Natural killer cell (primary cell): ENCODE results near the gene PKN2. TPM values are rescaled to one million over a fixed set of nuclear protein-coding genes. Genes with fewer than 3 reads are reported as not detected.
"Not testable (repeated sequence)": the region's sequence is repeated elsewhere in the genome, so short reads cannot be mapped to it uniquely, and the experiment has no call there.

Source experiments
- ATAC-seq, 3 donors: fragments of 150-1000 bp in 2 of 3; fragments of 200-7000 bp in 1 of 3; cut with Tn5 transposase; 1 replicate in 1 of 3; 2 replicates in 2 of 3; pipeline ENCODE4 v1.10.0; 2021; ENCODE audit warnings: mild to moderate bottlenecking in 2 of 3, moderate library complexity in 2 of 3
- DNase-seq, 2 donors: peaks; one replicate each; pipeline versions ENCODE4 v3.0.0 to v3.0.0-alpha.2; 2013 to 2021; ENCODE audit warnings: mixed read lengths in 1 of 2
- H3K27ac ChIP-seq: one replicate; pipeline ENCODE4 v1.5.1; 2013; ENCODE audit warnings: mild to moderate bottlenecking, low read length
- H3K27me3 ChIP-seq: one replicate; pipeline ENCODE4 v1.6.1; 2013; ENCODE audit warnings: low read length; ENCODE audit not compliant: control insufficient read depth, insufficient read depth
- H3K36me3 ChIP-seq: one replicate; pipeline ENCODE4 v1.6.1; 2013; ENCODE audit warnings: low read length; ENCODE audit not compliant: control insufficient read depth, insufficient read depth
- H3K4me1 ChIP-seq: one replicate; pipeline ENCODE4 v1.6.1; 2013; ENCODE audit warnings: low read length; ENCODE audit not compliant: control insufficient read depth, insufficient read depth
- H3K4me3 ChIP-seq: one replicate; pipeline ENCODE4 v1.5.1; 2013; ENCODE audit warnings: low read length
- H3K9me3 ChIP-seq: one replicate; pipeline ENCODE4 v1.6.1; 2013; ENCODE audit warnings: low read length; ENCODE audit not compliant: control insufficient read depth, insufficient read depth
- H3K27ac Mint-ChIP-seq, 2 donors: one replicate each; pipeline ENCODE4 v1.8.0; 2022; ENCODE audit warnings: mild to moderate bottlenecking in 2 of 2, mixed read lengths in 2 of 2, moderate library complexity in 1 of 2
- H3K27me3 Mint-ChIP-seq, 2 donors: one replicate each; pipeline ENCODE4 v1.8.0; 2022; ENCODE audit warnings: low read depth in 2 of 2, mixed read lengths in 2 of 2
- H3K36me3 Mint-ChIP-seq: one replicate; pipeline ENCODE4 v1.8.0; 2022; ENCODE audit warnings: mixed read lengths
- H3K4me1 Mint-ChIP-seq, 2 donors: one replicate each; pipeline ENCODE4 v1.8.0; 2022; ENCODE audit warnings: mixed read lengths in 2 of 2
- H3K4me3 Mint-ChIP-seq: one replicate; pipeline ENCODE4 v1.8.0; 2022; ENCODE audit warnings: mild to moderate bottlenecking, moderate library complexity, mixed read lengths
- H3K9me3 Mint-ChIP-seq, 2 donors: one replicate each; pipeline ENCODE4 v1.8.0; 2022; ENCODE audit warnings: mixed read lengths in 2 of 2
- CTCF ChIP-seq: fragments of 200-600 bp; IDR thresholded peaks from one replicate; pipeline ENCODE4 v1.8.0; 2022; ENCODE audit warnings: antibody characterized with exemption
- WGBS: methylation state at CpG from one replicate; pipeline ENCODE4 v1.1.7; 2013; ENCODE audit warnings: missing lambda C conversion rate; ENCODE audit not compliant: insufficient coverage; 5-methylcytosine and 5-hydroxymethylcytosine counted together
- intact Hi-C: fragments of 100-400 bp; cut with micrococcal nuclease; formaldehyde crosslinking; loops from one replicate; pipeline ENCODE4 v1.14.2; 2022
- total RNA-seq, 4 donors: library from RNA; stranded (reverse); fragments of 120-200 nt in 1 of 4; gene quantifications; one replicate each; pipeline versions ENCODE4 v1.2.3 to v1.2.4, GENCODE V29; 2013 to 2022

Gene PKN2
- total RNA-seq, 3 donors from 2014 or later (not counting 1 experiment from before 2014, with no cell fraction given) = 40.8 to 50.1 (median 47.2) TPM

DNA sequence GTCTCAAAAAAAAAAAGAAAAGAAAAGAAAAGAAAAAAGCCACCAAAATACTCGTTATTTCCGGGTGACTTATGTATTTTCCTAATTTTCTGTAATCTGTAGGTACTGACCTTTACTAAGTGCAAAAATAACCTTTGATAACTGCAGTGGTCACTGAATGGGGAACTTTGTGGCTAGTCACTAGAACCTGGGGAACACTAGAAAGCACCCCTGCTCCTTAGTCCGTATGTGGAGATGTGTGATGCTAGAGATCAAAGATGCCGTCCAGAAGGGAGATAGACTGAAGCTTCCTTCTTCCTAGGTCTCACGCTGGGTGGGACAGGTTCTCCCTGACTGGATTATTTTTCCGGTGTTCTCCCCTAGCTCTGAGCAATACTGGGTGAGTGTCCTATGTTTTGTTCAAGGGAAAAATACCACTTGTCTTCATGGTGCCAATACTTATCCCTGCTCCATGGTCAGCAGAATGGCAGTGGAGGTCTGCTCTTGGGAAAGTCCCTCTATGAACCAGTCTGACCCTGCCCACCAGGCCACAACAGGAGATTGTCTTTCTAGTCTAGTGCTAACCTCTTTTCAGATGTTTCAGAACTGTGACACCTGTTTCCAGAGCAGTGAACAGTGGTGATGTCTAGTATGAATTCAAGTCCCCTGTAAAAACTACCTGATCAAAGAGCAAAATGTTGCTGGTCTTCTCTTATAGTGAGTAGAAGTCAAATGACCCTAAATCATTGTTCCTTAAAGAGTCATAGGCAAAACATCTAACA, 167.4 kb downstream of the PKN2 start:
- peaks cover 4% of the 10 kb centered on the region for H3K4me1 ChIP-seq
- H3K36me3 Mint-ChIP-seq = no peaks in the 10 kb centered on the region
- H3K36me3 ChIP-seq = peaks cover 41% of the 10 kb centered on the region
- DNase-seq (no peak), ATAC-seq (peak in 2 of 3 donors; percentile 12 to 21)
- H3K9me3 Mint-ChIP-seq = no peaks in the 10 kb centered on the region
- no peaks in the 10 kb centered on the region for H3K27me3 Mint-ChIP-seq
- peak overlapping the region; percentile 31 to 58 for H3K27ac Mint-ChIP-seq
- no peak overlapping the region for H3K4me3 Mint-ChIP-seq
- peaks cover 8 to 10% of the 10 kb centered on the region in 2 donors for H3K4me1 Mint-ChIP-seq
- H3K4me3 ChIP-seq = no peak overlapping the region
- no peak overlapping the region for H3K27ac ChIP-seq
- no peak for TF ChIP-seq CTCF
- H3K27me3 ChIP-seq = no peaks in the 10 kb centered on the region
- intact Hi-C loops = no loop called here
- no peaks in the 10 kb centered on the region for H3K9me3 ChIP-seq
- WGBS = 92% methylated on average over 6 of the region's 6 CpGs

- no peaks in the 10 kb centered on the region for H3K36me3 Mint-ChIP-seq
- Histone ChIP-seq H3K27ac (no peak overlapping the region), H3K9me3 (no peaks in the 10 kb centered on the region), H3K4me1 (peaks cover 8% of the 10 kb centered on the region), H3K4me3 (no peak overlapping the region), H3K27me3 (no peaks in the 10 kb centered on the region), H3K36me3 (peaks cover 8% of the 10 kb centered on the region)
- H3K9me3 Mint-ChIP-seq = no peaks in the 10 kb centered on the region
- peak overlapping the region; percentile 25 to 55 for H3K27ac Mint-ChIP-seq
- no peaks in the 10 kb centered on the region for H3K27me3 Mint-ChIP-seq
- H3K4me1 Mint-ChIP-seq = peaks cover 48 to 52% of the 10 kb centered on the region in 2 donors
- peak in 2 of 3 donors; percentile 31 to 37 for ATAC-seq
- WGBS = 79% methylated on average over 1 of the region's 6 CpGs
- no peak for TF ChIP-seq CTCF
- no peak overlapping the region for H3K4me3 Mint-ChIP-seq
- DNase-seq = no peak
- intact Hi-C loops = no loop called here
Observed at GRCh38 chr1:88867743-88868521, 183.9 kb downstream of the PKN2 start.

DNA sequence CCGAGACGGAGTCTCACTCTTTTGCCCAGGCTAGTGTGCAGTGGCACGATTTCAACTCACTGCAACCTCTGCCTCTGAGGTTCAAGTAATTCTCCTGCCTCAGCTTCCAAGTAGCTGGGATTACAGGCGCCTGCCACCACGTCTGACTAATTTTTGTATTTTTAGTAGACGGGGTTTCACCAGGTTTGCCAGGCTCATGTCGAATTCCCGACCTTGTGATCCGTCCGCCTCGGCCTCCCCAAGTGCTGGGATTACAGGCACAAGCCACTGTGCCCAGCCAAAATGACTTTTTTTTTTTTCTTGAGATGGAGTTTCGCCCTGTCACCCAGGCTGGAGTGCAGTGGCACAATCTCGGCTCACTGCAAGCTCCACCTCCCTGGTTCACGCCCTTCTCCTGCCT, 185.6 kb downstream of the PKN2 start:
- H3K27ac ChIP-seq, H3K27me3 Mint-ChIP-seq, H3K9me3 Mint-ChIP-seq, DNase-seq, H3K27ac Mint-ChIP-seq, ATAC-seq, H3K4me3 Mint-ChIP-seq, H3K36me3 ChIP-seq, H3K4me3 ChIP-seq, H3K27me3 ChIP-seq, H3K9me3 ChIP-seq, intact Hi-C loops, H3K36me3 Mint-ChIP-seq: not testable (repeated sequence)
- peaks cover 47 to 50% of the 10 kb centered on the region in 2 donors for H3K4me1 Mint-ChIP-seq
- 97% methylated on average over 14 of the region's 14 CpGs for WGBS
- peaks cover 13% of the 10 kb centered on the region for H3K4me1 ChIP-seq

GRCh38 chr1:88873737-88874349, 189.8 kb downstream of the PKN2 start:
- intact Hi-C loops = no loop called here
- Histone ChIP-seq H3K36me3 (peaks cover 16% of the 10 kb centered on the region), H3K9me3 (no peaks in the 10 kb centered on the region), H3K4me1 (peaks cover 10% of the 10 kb centered on the region), H3K27me3 (no peaks in the 10 kb centered on the region), H3K27ac (no peak overlapping the region), H3K4me3 (no peak overlapping the region)
- ATAC-seq (no peak), DNase-seq (no peak)
- H3K4me1 Mint-ChIP-seq = peaks cover 32 to 43% of the 10 kb centered on the region in 2 donors
- H3K27me3 Mint-ChIP-seq = no peaks in the 10 kb centered on the region
- H3K36me3 Mint-ChIP-seq = no peaks in the 10 kb centered on the region
- H3K4me3 Mint-ChIP-seq = no peak overlapping the region
- no peaks in the 10 kb centered on the region for H3K9me3 Mint-ChIP-seq
- WGBS = 73% methylated on average over 4 of the region's 5 CpGs
- peak overlapping the region; percentile 7 to 22 for H3K27ac Mint-ChIP-seq
- no peak for TF ChIP-seq CTCF
